Hepatocyte (in vitro differentiated cells): ENCODE measurements around the gene RCN1.

Source experiments
- CTCF ChIP-seq: fragments of 200-600 bp; sonication (generic); IDR thresholded peaks from 2 replicates; pipeline ENCODE4 v1.5.1; 2016; ENCODE audit warnings: antibody characterized with exemption, mild to moderate bottlenecking; ENCODE audit not compliant: poor library complexity
- EZH2 ChIP-seq: fragments of 200-600 bp; sonication (generic); IDR thresholded peaks from 2 replicates; pipeline ENCODE4 v1.6.1; 2016; ENCODE audit warnings: antibody characterized with exemption, mild to moderate bottlenecking, borderline replicate concordance

GRCh38 chr11:32145282-32145681 is 54.4 kb downstream of the RCN1 start:
- no peak for TF ChIP-seq CTCF
- TF ChIP-seq EZH2, result no peak
